Measurements from ENCODE around the gene MAP4K5.

DNA sequence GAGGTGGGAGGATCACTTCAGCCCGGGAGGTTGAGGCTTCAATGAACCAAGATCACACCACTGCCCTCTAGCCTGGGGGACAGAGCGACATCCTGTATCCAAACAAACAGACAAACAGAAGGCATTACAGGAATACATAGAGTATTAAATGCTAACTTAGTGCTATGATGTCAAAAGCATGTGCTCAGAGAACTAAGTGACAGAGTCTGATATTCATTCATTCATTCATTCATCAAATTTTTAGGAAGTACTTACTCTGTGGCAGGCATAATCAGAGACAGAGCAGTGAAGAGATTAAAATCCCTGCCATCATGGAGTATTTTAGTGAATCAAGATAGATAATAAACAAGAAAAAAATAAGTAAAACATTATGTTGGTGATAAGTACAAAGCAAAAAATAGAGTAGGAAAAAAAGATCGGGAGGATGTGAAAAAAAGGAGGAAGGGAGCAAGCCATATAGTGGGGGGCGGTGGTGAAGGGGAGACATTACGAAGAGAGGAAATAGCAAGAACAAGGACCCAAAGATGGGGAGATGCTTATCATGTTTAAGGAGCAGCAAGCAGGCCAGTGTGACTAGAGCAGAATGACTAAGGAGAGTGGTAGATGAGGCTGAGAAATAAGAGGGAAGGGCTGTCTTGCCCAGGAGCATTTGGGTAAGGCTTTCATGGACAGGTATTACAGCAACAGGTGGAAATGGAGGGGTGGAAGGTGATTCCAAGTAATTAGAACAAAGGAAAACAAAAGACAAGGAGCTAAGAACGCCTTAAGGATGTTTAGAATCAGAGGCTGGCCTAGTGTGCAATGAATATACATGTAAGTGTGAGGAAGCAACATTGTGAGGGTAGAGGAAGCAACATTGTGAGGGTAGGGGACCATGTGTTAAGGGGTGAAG, 2.8 kb downstream of the MAP4K5 start:
- TF ChIP-seq ZFP3 (CRISPR knock-in tag; IDR thresholded peaks at IDR 0.05): no peak
- no peak for TF ChIP-seq GLIS3 (CRISPR knock-in tag; IDR thresholded peaks at IDR 0.05)
- no peak for TF ChIP-seq OSR1 (CRISPR knock-in tag; IDR thresholded peaks at IDR 0.05)
- no peak for TF ChIP-seq RARB (CRISPR knock-in tag; IDR thresholded peaks at IDR 0.05)
- no peak for TF ChIP-seq CREB5 (CRISPR knock-in tag; IDR thresholded peaks at IDR 0.05; ENCODE audit: low read depth)
- no peak for TF ChIP-seq PATZ1 (CRISPR knock-in tag; IDR thresholded peaks at IDR 0.05; ENCODE audit: borderline replicate concordance)
- TF ChIP-seq ISL1 (CRISPR knock-in tag; IDR thresholded peaks at IDR 0.05): no peak
- TF ChIP-seq, protein P1, sequence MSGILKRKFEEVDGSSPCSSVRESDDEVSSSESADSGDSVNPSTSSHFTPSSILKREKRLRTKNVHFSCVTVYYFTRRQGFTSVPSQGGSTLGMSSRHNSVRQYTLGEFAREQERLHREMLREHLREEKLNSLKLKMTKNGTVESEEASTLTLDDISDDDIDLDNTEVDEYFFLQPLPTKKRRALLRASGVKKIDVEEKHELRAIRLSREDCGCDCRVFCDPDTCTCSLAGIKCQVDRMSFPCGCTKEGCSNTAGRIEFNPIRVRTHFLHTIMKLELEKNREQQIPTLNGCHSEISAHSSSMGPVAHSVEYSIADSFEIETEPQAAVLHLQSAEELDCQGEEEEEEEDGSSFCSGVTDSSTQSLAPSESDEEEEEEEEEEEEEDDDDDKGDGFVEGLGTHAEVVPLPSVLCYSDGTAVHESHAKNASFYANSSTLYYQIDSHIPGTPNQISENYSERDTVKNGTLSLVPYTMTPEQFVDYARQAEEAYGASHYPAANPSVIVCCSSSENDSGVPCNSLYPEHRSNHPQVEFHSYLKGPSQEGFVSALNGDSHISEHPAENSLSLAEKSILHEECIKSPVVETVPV (CRISPR knock-in tag; IDR thresholded peaks at IDR 0.05): no peak
- TF ChIP-seq ZNF8 (CRISPR knock-in tag; IDR thresholded peaks at IDR 0.05): no peak
